Natural killer cell (primary cell): ENCODE results near the gene GALNT7. TPM values are rescaled to one million over a fixed set of nuclear protein-coding genes. Genes with fewer than 3 reads are reported as not detected.

Source experiments
- ATAC-seq, 3 donors: fragments of 150-1000 bp in 2 of 3; fragments of 200-7000 bp in 1 of 3; cut with Tn5 transposase; 1 replicate in 1 of 3; 2 replicates in 2 of 3; pipeline ENCODE4 v1.10.0; 2021; ENCODE audit warnings: mild to moderate bottlenecking in 2 of 3, moderate library complexity in 2 of 3
- DNase-seq, 2 donors: peaks; one replicate each; pipeline versions ENCODE4 v3.0.0 to v3.0.0-alpha.2; 2013 to 2021; ENCODE audit warnings: mixed read lengths in 1 of 2
- H3K27ac ChIP-seq: one replicate; pipeline ENCODE4 v1.5.1; 2013; ENCODE audit warnings: mild to moderate bottlenecking, low read length
- H3K27me3 ChIP-seq: one replicate; pipeline ENCODE4 v1.6.1; 2013; ENCODE audit warnings: low read length; ENCODE audit not compliant: control insufficient read depth, insufficient read depth
- H3K36me3 ChIP-seq: one replicate; pipeline ENCODE4 v1.6.1; 2013; ENCODE audit warnings: low read length; ENCODE audit not compliant: control insufficient read depth, insufficient read depth
- H3K4me1 ChIP-seq: one replicate; pipeline ENCODE4 v1.6.1; 2013; ENCODE audit warnings: low read length; ENCODE audit not compliant: control insufficient read depth, insufficient read depth
- H3K4me3 ChIP-seq: one replicate; pipeline ENCODE4 v1.5.1; 2013; ENCODE audit warnings: low read length
- H3K9me3 ChIP-seq: one replicate; pipeline ENCODE4 v1.6.1; 2013; ENCODE audit warnings: low read length; ENCODE audit not compliant: control insufficient read depth, insufficient read depth
- H3K27ac Mint-ChIP-seq, 2 donors: one replicate each; pipeline ENCODE4 v1.8.0; 2022; ENCODE audit warnings: mild to moderate bottlenecking in 2 of 2, mixed read lengths in 2 of 2, moderate library complexity in 1 of 2
- H3K27me3 Mint-ChIP-seq, 2 donors: one replicate each; pipeline ENCODE4 v1.8.0; 2022; ENCODE audit warnings: low read depth in 2 of 2, mixed read lengths in 2 of 2
- H3K36me3 Mint-ChIP-seq: one replicate; pipeline ENCODE4 v1.8.0; 2022; ENCODE audit warnings: mixed read lengths
- H3K4me1 Mint-ChIP-seq, 2 donors: one replicate each; pipeline ENCODE4 v1.8.0; 2022; ENCODE audit warnings: mixed read lengths in 2 of 2
- H3K4me3 Mint-ChIP-seq: one replicate; pipeline ENCODE4 v1.8.0; 2022; ENCODE audit warnings: mild to moderate bottlenecking, moderate library complexity, mixed read lengths
- H3K9me3 Mint-ChIP-seq, 2 donors: one replicate each; pipeline ENCODE4 v1.8.0; 2022; ENCODE audit warnings: mixed read lengths in 2 of 2
- CTCF ChIP-seq: fragments of 200-600 bp; IDR thresholded peaks from one replicate; pipeline ENCODE4 v1.8.0; 2022; ENCODE audit warnings: antibody characterized with exemption
- WGBS: methylation state at CpG from one replicate; pipeline ENCODE4 v1.1.7; 2013; ENCODE audit warnings: missing lambda C conversion rate; ENCODE audit not compliant: insufficient coverage; 5-methylcytosine and 5-hydroxymethylcytosine counted together
- intact Hi-C: fragments of 100-400 bp; cut with micrococcal nuclease; formaldehyde crosslinking; loops from one replicate; pipeline ENCODE4 v1.14.2; 2022
- total RNA-seq, 4 donors: library from RNA; stranded (reverse); fragments of 120-200 nt in 1 of 4; gene quantifications; one replicate each; pipeline versions ENCODE4 v1.2.3 to v1.2.4, GENCODE V29; 2013 to 2022

Gene GALNT7
- total RNA-seq, 3 donors from 2014 or later (not counting 1 experiment from before 2014, with no cell fraction given), result 10.9 to 20.8 (median 15.6) TPM

GRCh38 chr4:173343832-173344397 is 175.3 kb downstream of the GALNT7 start:
- Mint-ChIP-seq H3K4me1 (no peaks in the 10 kb centered on the region), H3K9me3 (no peaks in the 10 kb centered on the region), H3K27me3 (no peaks in the 10 kb centered on the region), H3K4me3 (no peak overlapping the region), H3K27ac (no peak overlapping the region), H3K36me3 (no peaks in the 10 kb centered on the region)
- intact Hi-C loops, result no loop called here
- Histone ChIP-seq H3K27me3 (no peaks in the 10 kb centered on the region), H3K4me1 (no peaks in the 10 kb centered on the region), H3K9me3 (no peaks in the 10 kb centered on the region), H3K36me3 (no peaks in the 10 kb centered on the region), H3K4me3 (no peak overlapping the region), H3K27ac (no peak overlapping the region)
- 92% methylated on average over 2 of the region's 3 CpGs for WGBS
- no peak for TF ChIP-seq CTCF
- no peak for DNase-seq
- no peak for ATAC-seq

GRCh38 chr4:173345648-173346047 is 177.0 kb downstream of the GALNT7 start:
- no peaks in the 10 kb centered on the region for H3K4me1 ChIP-seq
- no peak overlapping the region for H3K27ac ChIP-seq
- no peaks in the 10 kb centered on the region for H3K9me3 ChIP-seq
- no peaks in the 10 kb centered on the region for H3K36me3 Mint-ChIP-seq
- no peaks in the 10 kb centered on the region for H3K27me3 Mint-ChIP-seq
- no peak overlapping the region for H3K27ac Mint-ChIP-seq
- intact Hi-C loops, result no loop called here
- H3K4me3 Mint-ChIP-seq, result no peak overlapping the region
- H3K4me1 Mint-ChIP-seq, result no peaks in the 10 kb centered on the region
- no peak overlapping the region for H3K4me3 ChIP-seq
- H3K36me3 ChIP-seq, result no peaks in the 10 kb centered on the region
- no peaks in the 10 kb centered on the region for H3K9me3 Mint-ChIP-seq
- H3K27me3 ChIP-seq, result no peaks in the 10 kb centered on the region
- 0% methylated on average over 1 of the region's 2 CpGs for WGBS
- no peak for DNase-seq
- TF ChIP-seq CTCF, result no peak
- ATAC-seq, result no peak

GRCh38 chr4:173346074-173346473 is 177.5 kb downstream of the GALNT7 start:
- no peaks in the 10 kb centered on the region for H3K4me1 ChIP-seq
- H3K27ac ChIP-seq, result no peak overlapping the region
- H3K4me1 Mint-ChIP-seq, result no peaks in the 10 kb centered on the region
- no peaks in the 10 kb centered on the region for H3K36me3 ChIP-seq
- intact Hi-C loops, result no loop called here
- H3K9me3 ChIP-seq, result no peaks in the 10 kb centered on the region
- H3K27ac Mint-ChIP-seq, result no peak overlapping the region
- no peak for TF ChIP-seq CTCF
- no peak overlapping the region for H3K4me3 Mint-ChIP-seq
- WGBS, result 75% methylated on average over 2 of the region's 2 CpGs
- no peaks in the 10 kb centered on the region for H3K36me3 Mint-ChIP-seq
- no peak for DNase-seq
- no peaks in the 10 kb centered on the region for H3K9me3 Mint-ChIP-seq
- H3K27me3 ChIP-seq, result no peaks in the 10 kb centered on the region
- H3K27me3 Mint-ChIP-seq, result no peaks in the 10 kb centered on the region
- H3K4me3 ChIP-seq, result no peak overlapping the region
- ATAC-seq, result no peak

DNA sequence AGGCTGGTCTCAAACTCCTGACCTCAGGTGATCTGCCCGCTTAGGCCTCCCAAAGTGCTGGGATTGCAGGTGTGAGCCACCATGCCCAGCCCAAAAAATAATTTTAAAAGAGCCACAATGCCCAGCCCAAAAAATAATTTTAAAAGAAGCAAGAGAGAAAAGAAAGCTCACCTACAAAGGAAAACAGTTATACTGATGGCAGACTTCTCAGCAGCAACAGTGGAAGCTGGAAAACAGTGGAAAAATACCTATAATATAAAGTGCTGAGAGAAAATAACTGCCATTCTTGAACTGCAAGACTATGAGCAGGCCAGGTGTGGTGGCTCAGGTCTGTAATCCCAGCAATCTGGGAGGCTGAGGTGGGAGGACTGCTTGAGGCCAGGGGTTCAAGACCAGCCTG is 178.9 kb downstream of the GALNT7 start:
- no peak overlapping the region for H3K4me3 Mint-ChIP-seq
- H3K27me3 Mint-ChIP-seq, result no peaks in the 10 kb centered on the region
- H3K4me1 ChIP-seq, result no peaks in the 10 kb centered on the region
- no peaks in the 10 kb centered on the region for H3K36me3 ChIP-seq
- no peaks in the 10 kb centered on the region for H3K36me3 Mint-ChIP-seq
- DNase-seq, result no peak
- H3K4me3 ChIP-seq, result no peak overlapping the region
- no peak overlapping the region for H3K27ac Mint-ChIP-seq
- intact Hi-C loops, result no loop called here
- H3K27me3 ChIP-seq, result no peaks in the 10 kb centered on the region
- 100% methylated on average over 1 of the region's 1 CpG for WGBS
- H3K9me3 ChIP-seq, result no peaks in the 10 kb centered on the region
- no peaks in the 10 kb centered on the region for H3K4me1 Mint-ChIP-seq
- H3K27ac ChIP-seq, result no peak overlapping the region
- no peak for TF ChIP-seq CTCF
- no peaks in the 10 kb centered on the region for H3K9me3 Mint-ChIP-seq
- no peak for ATAC-seq
